Fibroblast of skin of scalp (primary cell): Measurements from ENCODE around the gene CHKB.

ENCODE experiments used
- DNase-seq: peaks from one replicate; pipeline ENCODE4 v3.0.0-alpha.2; 2013

CHKB gene

DNA sequence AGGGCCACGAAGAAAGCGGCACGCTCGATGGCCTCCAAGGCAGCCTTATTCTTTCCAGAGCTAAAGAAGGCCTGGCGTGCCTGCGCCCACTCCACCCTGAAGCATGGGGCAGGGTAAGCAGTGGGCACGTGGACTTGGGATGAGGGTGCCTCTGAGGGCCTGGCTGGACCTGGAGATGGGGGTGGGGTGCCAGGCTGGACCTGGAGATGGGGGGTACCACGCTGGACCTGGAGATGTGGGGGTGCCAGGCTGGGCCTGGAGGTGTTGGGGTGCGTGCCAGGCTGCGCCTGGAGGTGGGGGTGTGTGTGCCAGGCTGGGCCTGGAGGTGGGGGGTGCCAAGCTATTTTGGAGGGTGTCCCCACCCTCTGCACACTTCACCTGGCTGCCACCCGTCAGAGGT, 9.7 kb downstream of the CHKB start:
- no peak for DNase-seq

GRCh38 chr22:50571264-50572175, 11.1 kb downstream of the CHKB start:
- no peak for DNase-seq

DNA sequence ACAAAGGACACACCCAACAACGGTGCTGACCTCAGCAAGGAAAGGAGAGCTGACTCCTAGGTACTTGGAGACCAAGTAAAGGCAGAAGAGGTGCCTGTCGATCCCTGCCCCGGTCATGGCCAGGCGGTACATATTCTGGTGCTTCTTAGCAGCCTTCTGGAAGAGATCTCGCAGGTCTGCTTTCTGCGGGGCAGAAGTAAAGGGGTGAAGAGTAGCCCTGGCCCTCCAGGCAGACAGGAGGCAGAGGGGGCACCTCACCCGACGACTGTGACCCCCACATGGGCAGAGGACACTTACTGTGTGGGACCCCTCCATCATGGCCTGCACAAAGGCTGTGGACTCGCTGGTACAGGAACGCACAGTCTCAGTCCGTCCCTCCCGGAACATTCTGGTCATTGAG, 11.8 kb downstream of the CHKB start:
- no peak for DNase-seq

- DNase-seq = no peak
These were observed 12.6 kb downstream of the CHKB start for GRCh38 chr22:50569896-50570535.

DNA sequence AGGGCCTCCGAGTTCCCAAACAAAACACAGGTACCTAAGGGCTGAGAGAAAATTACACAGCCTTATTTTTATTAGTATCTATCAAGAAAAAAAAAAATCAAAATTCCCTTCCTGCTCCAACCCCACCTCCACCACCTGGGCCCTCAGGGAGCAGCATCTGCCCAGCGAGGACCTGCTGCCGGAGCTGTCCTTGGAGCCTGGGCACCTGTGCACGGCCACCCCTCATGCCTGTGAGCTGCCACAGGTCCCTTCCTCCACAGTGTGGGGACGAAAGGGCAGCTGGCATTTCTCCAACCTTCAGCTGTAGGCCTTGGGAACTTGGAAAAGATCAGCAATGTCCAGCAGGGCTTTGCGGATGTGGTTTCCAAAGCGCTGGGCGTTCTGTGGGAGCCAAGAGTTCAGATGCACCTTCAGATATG, 13.6 kb downstream of the CHKB start:
- no peak for DNase-seq

DNA sequence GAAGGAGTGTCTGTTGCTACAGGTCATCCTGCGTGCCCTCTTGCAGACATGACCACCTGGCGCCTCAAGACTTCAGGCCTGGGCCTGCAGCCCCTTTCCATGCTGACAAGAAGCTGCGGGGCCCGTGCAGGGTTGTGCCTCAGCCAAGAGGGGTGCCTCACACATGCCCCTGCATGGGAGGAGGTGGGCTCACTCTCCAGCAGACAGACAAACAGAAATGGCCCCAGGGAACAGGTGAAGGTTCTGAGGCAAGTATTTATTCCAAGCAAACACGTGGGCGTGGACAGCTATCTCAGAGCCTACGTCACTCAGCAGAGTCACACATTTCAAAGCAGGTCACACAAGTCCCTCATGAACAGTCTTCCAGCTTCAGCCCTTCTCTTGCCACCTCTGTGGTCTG, 14.0 kb downstream of the CHKB start:
- DNase-seq = no peak

DNA sequence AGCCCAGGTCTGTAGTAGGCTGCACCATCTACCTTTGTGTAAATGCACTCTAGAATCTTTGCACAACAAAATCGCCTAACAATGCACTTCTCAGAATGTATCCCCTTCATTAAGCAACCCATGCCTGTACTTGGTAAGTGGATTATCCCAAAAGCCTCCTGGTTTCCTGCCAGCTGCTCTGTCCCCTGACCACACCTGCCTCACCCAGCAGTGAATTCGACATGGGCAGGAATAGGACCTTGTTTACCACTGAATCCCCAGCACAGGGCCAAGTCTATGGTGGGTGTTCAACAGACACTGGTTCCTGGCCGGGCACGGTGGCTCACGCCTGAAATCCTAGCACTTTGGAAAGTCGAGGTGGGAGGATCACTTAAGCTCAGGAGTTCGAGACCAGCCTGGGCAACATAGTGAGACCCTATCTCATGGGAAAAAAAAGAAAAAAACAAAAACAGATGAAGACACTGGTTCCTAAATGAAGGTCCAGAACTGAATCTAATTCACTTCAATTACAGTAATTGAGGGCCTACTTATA, 14.9 kb downstream of the CHKB start:
- no peak for DNase-seq

- DNase-seq = no peak
These were observed 18.4 kb downstream of the CHKB start for GRCh38 chr22:50564289-50564688.

- DNase-seq = no peak
These were observed 19.1 kb downstream of the CHKB start for GRCh38 chr22:50563413-50564160.

GRCh38 chr22:50562523-50563412, 19.9 kb downstream of the CHKB start, which contains the start of gene SYCE3:
Gene SYCE3 (minus strand): TSS chr22:50562919. CDS start chr22:50556405, 6,514 bp downstream.
- peak; percentile 93 for DNase-seq

DNA sequence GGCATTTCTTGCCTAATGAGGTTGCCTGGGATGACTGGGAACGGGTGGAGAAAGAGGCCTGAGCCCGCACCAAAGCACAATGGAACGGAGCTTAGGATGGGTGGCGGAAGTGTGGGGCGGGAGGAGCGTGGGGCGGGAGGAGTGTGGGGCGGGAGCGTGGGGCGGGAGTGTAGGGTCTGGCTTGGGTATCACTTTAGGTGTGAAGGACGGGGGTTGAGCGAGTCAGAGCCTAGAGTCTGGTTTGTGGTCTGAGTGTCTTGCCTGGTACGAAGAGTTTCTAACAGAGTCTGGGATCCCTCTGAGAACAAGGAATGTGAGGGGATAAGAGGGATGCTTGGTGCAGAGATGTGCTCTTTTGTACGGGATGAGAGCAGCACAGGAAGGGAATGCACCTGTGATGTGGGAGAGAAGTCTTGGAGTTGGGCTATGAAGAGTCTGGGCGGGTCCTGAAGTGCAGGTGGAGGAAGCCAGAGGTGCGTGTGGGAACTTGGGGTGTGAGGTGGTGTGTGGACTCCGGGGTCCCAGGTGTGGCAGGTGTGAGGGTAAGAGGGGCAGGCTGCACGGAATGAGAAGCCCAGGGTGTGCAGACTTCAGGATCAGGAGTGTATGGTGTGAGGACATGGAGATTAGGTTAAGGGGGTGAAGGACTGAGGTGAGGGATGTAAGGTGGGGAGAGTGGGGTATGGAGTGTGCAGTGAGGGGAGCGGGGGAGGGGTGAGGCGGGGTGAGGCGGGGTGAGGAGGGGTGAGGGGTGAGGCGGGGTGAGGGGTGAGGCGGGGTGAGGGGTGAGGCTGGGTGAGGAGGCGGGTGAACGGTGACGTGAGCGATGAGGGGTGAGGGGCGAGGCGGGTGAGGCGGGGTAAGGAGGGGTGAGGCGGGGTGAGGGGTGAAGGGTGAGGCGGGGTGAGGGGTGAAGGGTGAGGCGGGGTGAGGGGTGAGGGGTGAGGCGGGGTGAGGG, 21.0 kb downstream of the CHKB start:
- DNase-seq = no peak

GRCh38 chr22:50560034-50560433, 22.6 kb downstream of the CHKB start:
- no peak for DNase-seq

DNA sequence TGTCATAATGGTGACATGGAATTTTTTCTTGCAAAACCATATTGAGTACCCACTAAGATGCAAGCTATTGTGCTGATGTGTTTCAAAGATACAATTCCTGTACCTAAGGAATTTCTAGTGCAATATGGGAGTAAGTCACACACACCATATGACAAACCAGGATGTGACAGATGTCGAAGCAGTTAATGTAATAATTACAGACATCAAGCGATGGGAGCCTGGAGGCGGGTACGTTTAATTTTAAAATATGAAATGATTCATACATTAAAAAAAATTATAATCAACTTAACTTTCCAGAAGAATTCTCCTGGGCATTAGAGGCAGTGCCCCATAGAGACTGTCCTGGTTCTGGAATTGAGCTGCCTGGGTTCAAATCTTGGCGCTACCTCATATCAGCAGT, 25.9 kb downstream of the CHKB start:
- no peak for DNase-seq

GRCh38 chr22:50553310-50553709, 29.3 kb downstream of the CHKB start:
- no peak for DNase-seq

- DNase-seq = no peak
These were observed 31.4 kb downstream of the CHKB start for GRCh38 chr22:50551160-50551752.

GRCh38 chr22:50550395-50550794, 32.3 kb downstream of the CHKB start:
- DNase-seq = no peak

DNA sequence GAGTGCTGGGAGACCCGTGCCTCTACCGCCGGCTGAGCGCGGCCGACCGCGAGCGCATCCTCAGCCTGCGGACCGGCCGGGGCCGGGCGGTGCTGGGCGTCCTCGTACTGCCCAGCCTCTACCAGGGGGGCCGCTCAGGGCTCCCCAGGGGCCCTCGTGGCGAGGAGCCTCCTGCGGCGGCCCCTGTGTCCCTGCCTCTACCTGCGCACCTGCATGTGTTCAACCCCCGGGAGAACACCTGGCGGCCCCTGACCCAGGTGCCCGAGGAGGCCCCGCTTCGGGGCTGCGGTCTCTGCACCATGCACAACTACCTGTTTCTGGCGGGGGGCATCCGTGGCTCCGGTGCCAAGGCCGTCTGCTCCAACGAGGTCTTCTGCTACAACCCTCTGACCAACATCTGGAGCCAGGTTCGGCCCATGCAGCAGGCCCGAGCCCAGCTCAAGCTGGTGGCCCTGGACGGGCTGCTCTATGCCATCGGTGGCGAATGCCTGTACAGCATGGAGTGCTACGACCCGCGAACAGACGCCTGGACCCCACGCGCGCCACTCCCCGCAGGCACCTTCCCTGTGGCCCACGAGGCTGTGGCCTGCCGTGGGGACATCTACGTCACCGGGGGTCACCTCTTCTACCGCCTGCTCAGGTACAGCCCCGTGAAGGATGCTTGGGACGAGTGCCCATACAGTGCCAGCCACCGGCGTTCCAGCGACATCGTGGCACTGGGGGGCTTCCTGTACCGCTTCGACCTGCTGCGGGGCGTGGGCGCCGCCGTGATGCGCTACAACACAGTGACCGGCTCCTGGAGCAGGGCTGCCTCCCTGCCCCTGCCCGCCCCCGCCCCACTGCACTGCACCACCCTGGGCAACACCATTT, 33.5 kb downstream of the CHKB start:
- DNase-seq = no peak

DNA sequence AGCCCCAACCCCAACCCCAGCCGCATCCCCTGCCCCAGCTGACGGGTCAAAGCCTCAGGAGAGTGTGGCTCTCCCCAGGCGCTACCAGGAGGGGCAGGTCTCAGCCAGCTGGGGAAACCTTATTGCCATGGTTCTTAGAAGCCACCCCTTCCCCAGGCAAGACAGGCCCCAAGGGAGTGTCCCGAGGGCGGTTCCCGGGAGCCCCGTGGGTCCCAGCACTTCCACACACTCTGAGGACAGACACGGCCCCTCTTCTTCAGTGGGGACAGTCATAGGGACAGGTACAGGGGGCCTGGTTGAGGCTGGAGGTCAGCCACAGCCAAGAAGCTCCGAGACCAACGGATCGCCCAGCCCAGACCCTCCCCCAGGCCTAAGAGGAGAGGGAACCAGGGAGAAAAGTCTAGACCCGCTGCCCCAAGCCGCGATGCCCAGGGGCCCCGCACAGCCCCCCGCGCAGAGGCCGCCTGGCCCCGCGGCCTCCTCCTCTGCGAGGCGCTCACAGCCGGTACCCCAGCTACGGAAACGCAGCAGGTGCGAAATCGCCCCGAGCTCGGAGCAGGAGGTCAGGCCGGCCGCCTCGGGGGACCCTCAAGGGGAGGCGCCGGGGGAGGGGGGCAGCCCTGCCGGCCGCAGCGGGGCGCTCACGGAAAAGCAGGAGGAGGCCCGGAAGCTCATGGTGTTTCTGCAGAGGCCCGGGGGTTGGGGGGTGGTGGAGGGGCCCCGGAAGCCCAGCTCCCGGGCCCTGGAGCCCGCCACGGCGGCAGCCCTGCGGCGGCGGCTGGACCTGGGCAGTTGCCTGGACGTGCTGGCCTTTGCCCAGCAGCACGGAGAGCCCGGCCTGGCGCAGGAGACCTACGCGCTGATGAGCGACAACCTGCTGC, 34.4 kb downstream of the CHKB start:
- no peak for DNase-seq
